ENCODE data around the gene VASH1.

DNA sequence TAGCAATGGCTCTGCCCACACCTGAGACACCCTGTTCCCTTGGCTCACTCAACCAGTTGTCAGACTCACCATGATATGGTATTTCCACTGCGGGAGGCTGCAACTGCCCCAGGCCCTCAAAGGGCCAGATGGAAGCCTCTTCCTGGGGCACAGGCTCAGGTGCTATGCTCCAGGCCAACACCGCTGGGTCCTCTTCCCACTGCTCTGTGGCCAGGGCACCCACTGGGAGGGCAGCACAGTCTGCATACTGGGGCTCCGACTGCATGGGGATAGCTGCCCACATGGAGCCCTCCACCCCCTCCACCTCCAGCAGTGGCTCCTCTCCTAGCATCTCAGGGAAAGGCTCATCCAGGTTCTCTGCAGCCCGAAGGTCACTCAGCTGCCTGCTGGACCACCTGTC lies 47.7 kb downstream of the VASH1 start:
- TF ChIP-seq, protein P1, sequence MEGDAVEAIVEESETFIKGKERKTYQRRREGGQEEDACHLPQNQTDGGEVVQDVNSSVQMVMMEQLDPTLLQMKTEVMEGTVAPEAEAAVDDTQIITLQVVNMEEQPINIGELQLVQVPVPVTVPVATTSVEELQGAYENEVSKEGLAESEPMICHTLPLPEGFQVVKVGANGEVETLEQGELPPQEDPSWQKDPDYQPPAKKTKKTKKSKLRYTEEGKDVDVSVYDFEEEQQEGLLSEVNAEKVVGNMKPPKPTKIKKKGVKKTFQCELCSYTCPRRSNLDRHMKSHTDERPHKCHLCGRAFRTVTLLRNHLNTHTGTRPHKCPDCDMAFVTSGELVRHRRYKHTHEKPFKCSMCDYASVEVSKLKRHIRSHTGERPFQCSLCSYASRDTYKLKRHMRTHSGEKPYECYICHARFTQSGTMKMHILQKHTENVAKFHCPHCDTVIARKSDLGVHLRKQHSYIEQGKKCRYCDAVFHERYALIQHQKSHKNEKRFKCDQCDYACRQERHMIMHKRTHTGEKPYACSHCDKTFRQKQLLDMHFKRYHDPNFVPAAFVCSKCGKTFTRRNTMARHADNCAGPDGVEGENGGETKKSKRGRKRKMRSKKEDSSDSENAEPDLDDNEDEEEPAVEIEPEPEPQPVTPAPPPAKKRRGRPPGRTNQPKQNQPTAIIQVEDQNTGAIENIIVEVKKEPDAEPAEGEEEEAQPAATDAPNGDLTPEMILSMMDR (IDR thresholded peaks at IDR 0.05; ENCODE audit: insufficient read depth, low read length) = no peak
- no peak for TF ChIP-seq GABPA (IDR thresholded peaks at IDR 0.05; ENCODE audit: low read depth)
- TF ChIP-seq, protein P2, sequence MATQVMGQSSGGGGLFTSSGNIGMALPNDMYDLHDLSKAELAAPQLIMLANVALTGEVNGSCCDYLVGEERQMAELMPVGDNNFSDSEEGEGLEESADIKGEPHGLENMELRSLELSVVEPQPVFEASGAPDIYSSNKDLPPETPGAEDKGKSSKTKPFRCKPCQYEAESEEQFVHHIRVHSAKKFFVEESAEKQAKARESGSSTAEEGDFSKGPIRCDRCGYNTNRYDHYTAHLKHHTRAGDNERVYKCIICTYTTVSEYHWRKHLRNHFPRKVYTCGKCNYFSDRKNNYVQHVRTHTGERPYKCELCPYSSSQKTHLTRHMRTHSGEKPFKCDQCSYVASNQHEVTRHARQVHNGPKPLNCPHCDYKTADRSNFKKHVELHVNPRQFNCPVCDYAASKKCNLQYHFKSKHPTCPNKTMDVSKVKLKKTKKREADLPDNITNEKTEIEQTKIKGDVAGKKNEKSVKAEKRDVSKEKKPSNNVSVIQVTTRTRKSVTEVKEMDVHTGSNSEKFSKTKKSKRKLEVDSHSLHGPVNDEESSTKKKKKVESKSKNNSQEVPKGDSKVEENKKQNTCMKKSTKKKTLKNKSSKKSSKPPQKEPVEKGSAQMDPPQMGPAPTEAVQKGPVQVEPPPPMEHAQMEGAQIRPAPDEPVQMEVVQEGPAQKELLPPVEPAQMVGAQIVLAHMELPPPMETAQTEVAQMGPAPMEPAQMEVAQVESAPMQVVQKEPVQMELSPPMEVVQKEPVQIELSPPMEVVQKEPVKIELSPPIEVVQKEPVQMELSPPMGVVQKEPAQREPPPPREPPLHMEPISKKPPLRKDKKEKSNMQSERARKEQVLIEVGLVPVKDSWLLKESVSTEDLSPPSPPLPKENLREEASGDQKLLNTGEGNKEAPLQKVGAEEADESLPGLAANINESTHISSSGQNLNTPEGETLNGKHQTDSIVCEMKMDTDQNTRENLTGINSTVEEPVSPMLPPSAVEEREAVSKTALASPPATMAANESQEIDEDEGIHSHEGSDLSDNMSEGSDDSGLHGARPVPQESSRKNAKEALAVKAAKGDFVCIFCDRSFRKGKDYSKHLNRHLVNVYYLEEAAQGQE (IDR thresholded peaks at IDR 0.05; ENCODE audit: insufficient replicate concordance, low read depth) = no peak
